ENCODE measurements around the gene ADORA2A. TPM values are rescaled to one million over a fixed set of nuclear protein-coding genes. Genes with fewer than 3 reads are reported as not detected.

ADORA2A gene
- total and polyA plus RNA-seq, 11 donors = 1.5 to 12.1 (median 4.5) TPM

DNA sequence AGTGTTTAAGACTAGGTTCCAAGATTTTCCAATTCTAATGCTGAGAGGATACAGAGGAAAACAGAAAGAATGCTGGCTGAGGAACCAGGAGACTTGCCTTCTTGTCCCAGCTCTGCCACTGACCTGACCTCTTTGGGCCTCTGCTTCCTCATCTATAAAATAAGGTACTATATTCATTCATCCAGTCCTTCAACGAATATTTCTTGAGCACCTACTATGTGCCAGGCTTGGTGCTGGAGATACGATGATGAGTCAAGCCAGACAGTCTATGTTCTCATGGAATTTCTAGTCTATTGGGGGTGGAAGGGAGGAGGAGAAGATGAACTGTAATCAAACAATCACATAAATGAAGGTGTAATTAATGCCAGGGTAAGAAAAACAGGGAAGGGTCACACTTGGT is 39.9 kb downstream of the ADORA2A start:
- H3K9me3 ChIP-seq = no peaks in the 10 kb centered on the region
- H3K4me1 ChIP-seq = peaks cover 7 to 56% (median 36%) of the 10 kb centered on the region in 12 donors
- TF ChIP-seq, protein P1, sequence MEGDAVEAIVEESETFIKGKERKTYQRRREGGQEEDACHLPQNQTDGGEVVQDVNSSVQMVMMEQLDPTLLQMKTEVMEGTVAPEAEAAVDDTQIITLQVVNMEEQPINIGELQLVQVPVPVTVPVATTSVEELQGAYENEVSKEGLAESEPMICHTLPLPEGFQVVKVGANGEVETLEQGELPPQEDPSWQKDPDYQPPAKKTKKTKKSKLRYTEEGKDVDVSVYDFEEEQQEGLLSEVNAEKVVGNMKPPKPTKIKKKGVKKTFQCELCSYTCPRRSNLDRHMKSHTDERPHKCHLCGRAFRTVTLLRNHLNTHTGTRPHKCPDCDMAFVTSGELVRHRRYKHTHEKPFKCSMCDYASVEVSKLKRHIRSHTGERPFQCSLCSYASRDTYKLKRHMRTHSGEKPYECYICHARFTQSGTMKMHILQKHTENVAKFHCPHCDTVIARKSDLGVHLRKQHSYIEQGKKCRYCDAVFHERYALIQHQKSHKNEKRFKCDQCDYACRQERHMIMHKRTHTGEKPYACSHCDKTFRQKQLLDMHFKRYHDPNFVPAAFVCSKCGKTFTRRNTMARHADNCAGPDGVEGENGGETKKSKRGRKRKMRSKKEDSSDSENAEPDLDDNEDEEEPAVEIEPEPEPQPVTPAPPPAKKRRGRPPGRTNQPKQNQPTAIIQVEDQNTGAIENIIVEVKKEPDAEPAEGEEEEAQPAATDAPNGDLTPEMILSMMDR (IDR thresholded peaks at IDR 0.05) = no peak
- TF ChIP-seq POLR2A (IDR thresholded peaks at IDR 0.05) = no peak
- intact Hi-C loops (cut with DNase I) = no loop called here
- H3K4me3 ChIP-seq = peak overlapping the region in 1 of 12 donors; percentile 16
- peak overlapping the region; percentile 4 to 64 (median 40) for H3K27ac ChIP-seq
- ATAC-seq (no peak), DNase-seq (no peak)
- WGBS, 4 donors = 60 to 69% (median 66%) methylated on average over 2 of the region's 2 CpGs
- no peaks in the 10 kb centered on the region for H3K27me3 ChIP-seq
- H3K36me3 ChIP-seq = no peaks in the 10 kb centered on the region

DNA sequence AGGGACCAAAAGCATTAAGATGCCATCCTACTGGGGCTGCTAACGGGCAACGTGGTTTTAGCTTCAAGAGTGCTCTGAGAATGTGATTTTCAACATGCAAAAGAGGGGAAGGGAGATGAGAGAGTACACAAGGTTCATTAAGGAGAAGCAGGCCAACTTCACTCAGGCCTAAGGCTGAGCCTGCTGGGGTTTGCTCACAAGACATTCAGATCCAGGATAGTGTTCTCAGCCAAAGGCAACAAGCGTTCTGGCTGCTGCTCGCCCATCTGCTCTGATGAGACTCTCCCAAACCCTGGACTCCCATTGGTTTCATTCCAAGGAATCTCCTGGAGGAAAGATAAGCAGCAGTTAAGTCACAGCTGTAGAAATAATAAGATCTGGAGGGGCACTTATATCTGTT is 44.2 kb downstream of the ADORA2A start:
- peak; percentile 93 to 96 (median 94) for ATAC-seq
- 44 to 65% (median 56%) methylated on average over 4 of the region's 4 CpGs for WGBS, 4 donors
- intact Hi-C loops (cut with DNase I) = loop anchor here in 2 of 10 donors (5.0 kb wide), 2 partner anchors 34 to 44 kb away; partner anchors contain the start of gene ADORA2A (in 1 of the 2)
- Histone ChIP-seq H3K27ac (peak overlapping the region; percentile 29 to 80 (median 50)), H3K36me3 (no peaks in the 10 kb centered on the region), H3K27me3 (no peaks in the 10 kb centered on the region), H3K4me3 (no peak overlapping the region), H3K9me3 (peaks cover 0 to 5% (median 0%) of the 10 kb centered on the region in 12 donors), H3K4me1 (peaks cover 3 to 55% (median 30%) of the 10 kb centered on the region in 12 donors)
- TF ChIP-seq POLR2A (IDR thresholded peaks at IDR 0.05) = no peak
- TF ChIP-seq, protein P1 (IDR thresholded peaks at IDR 0.05) = no peak
- peak; percentile 79 to 87 (median 79) for DNase-seq

DNA sequence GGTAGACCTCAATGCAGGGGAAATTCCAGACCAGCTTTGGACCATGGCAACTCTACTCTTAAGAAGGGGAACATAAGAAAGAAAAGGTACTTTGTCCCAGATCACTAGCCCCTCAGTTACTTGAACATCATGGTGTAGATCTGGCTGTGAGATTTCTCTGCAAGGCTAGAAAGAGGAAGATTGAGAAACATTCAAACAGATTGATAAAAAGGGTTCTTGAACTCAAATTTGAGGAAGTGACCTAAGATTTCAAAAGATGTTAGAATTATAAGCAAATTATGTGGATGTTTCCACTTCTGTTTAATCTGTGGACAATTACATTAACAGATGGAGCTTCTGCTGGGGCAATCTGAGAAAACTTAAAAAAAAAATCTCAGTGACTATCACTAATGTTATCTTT is 45.9 kb downstream of the ADORA2A start:
- intact Hi-C loops (cut with DNase I) = loop anchor here in 2 of 10 donors (5.0 kb wide), 2 partner anchors 36 to 46 kb away; partner anchors contain the start of gene ADORA2A (in 1 of the 2)
- H3K4me3 ChIP-seq = no peak overlapping the region
- TF ChIP-seq, protein P1 (IDR thresholded peaks at IDR 0.05) = no peak
- no peak for TF ChIP-seq POLR2A (IDR thresholded peaks at IDR 0.05)
- H3K4me1 ChIP-seq = peaks cover 0 to 39% (median 20%) of the 10 kb centered on the region in 12 donors
- peaks cover 0 to 5% (median 0%) of the 10 kb centered on the region in 12 donors for H3K9me3 ChIP-seq
- no peaks in the 10 kb centered on the region for H3K36me3 ChIP-seq
- ATAC-seq (no peak), DNase-seq (no peak)
- no peaks in the 10 kb centered on the region for H3K27me3 ChIP-seq
- peak overlapping the region in 7 of 12 donors; percentile 1 to 70 (median 37) for H3K27ac ChIP-seq

DNA sequence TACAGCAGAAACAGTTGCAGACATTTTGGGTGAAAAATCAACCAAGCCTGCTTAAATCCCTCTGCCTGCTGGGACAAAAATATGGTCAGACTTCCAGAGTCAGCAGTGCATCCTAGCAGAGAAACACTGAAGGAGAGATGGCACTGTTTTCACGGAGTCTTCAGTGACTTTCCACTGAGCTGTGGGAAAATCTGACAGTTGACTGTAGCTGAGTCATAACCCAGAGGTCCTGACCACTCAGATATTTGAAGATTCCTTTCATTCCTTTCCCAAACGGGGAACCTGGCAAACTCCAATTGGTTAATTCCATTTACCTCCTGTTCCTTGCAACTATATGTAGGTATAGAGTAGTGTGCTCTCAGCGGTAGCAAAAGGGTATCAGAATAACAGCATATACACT is 46.8 kb downstream of the ADORA2A start:
- intact Hi-C loops (cut with DNase I) = loop anchor here in 2 of 10 donors (5.0 kb wide), 2 partner anchors 37 to 47 kb away; partner anchors contain the start of gene ADORA2A (in 1 of the 2)
- TF ChIP-seq, protein P1 (IDR thresholded peaks at IDR 0.05) = no peak
- TF ChIP-seq POLR2A (IDR thresholded peaks at IDR 0.05) = no peak
- WGBS, 4 donors = 50 to 58% (median 55%) methylated on average over 3 of the region's 3 CpGs
- ATAC-seq (peak in 2 of 4 donors; percentile 39 to 49), DNase-seq (no peak)
- H3K4me1 ChIP-seq = peaks cover 0 to 39% (median 20%) of the 10 kb centered on the region in 12 donors
- H3K4me3 ChIP-seq = no peak overlapping the region
- H3K9me3 ChIP-seq = peaks cover 0 to 5% (median 0%) of the 10 kb centered on the region in 12 donors
- H3K36me3 ChIP-seq = no peaks in the 10 kb centered on the region
- peak overlapping the region in 8 of 12 donors; percentile 1 to 70 (median 38) for H3K27ac ChIP-seq
- no peaks in the 10 kb centered on the region for H3K27me3 ChIP-seq

Data from heart left ventricle (tissue), 16 donors.